ENCODE results near the gene CAPN7.
A peak's percentile ranks its signal among the peaks of the same experiment; 100 is the strongest.
"Not testable (repeated sequence)": the region's sequence is repeated elsewhere in the genome, so short reads cannot be mapped to it uniquely, and the experiment has no call there.

Gene CAPN7

GRCh38 chr3:15205934-15206661 lies at the start of gene CAPN7:
Gene CAPN7 (plus strand): TSS chr3:15206246. CDS start chr3:15206496, 250 bp downstream.
- peak; percentile 80 for DNase-seq (ENCODE audit: extremely low read depth, low read depth)
- peak; percentile 46 for TF ChIP-seq CTCF (IDR thresholded peaks at IDR 0.05; ENCODE audit: low read depth, low read length)

- no peak for TF ChIP-seq CTCF (IDR thresholded peaks at IDR 0.05; ENCODE audit: low read depth, low read length)
- no peak for DNase-seq (ENCODE audit: extremely low read depth, low read depth)
These were observed 48.6 kb upstream of the CAPN7 start for GRCh38 chr3:15157441-15157840.

GRCh38 chr3:15159501-15160136 lies 46.4 kb upstream of the CAPN7 start:
- no peak for DNase-seq (ENCODE audit: extremely low read depth, low read depth)

GRCh38 chr3:15160662-15161061 lies 45.4 kb upstream of the CAPN7 start:
- DNase-seq (ENCODE audit: extremely low read depth, low read depth): no peak
- TF ChIP-seq CTCF (IDR thresholded peaks at IDR 0.05; ENCODE audit: low read depth, low read length): no peak

More at GRCh38 chr3:15159501-15160136, 46.4 kb upstream of the CAPN7 start:
- no peak for TF ChIP-seq CTCF (IDR thresholded peaks at IDR 0.05; ENCODE audit: low read depth, low read length)

GRCh38 chr3:15161133-15161532 lies 44.9 kb upstream of the CAPN7 start:
- DNase-seq (ENCODE audit: extremely low read depth, low read depth): no peak
- TF ChIP-seq CTCF (IDR thresholded peaks at IDR 0.05; ENCODE audit: low read depth, low read length): no peak

- DNase-seq (ENCODE audit: extremely low read depth, low read depth): not testable (repeated sequence)
These were observed 42.4 kb upstream of the CAPN7 start for GRCh38 chr3:15163656-15164055.

DNA sequence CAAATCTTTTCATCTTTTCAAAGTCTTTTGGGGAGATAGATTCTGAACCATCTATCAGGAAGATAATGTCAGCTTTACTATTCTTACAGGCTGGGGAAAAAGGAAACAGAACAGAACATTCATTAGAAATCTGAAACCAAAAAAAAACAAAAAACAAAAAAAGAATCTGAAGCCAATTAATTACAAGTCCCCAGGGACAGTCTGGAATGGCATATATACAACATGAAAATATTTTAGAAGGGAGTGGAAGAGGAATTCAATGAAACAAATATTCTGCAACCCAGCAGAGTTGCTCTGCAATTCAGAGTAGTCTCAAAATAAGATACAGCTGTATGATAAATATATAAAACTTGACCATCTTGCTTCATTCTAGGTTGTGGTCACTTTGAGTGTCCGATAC lies 41.7 kb upstream of the CAPN7 start:
- peak; percentile 27 for DNase-seq (ENCODE audit: extremely low read depth, low read depth)
- no peak for TF ChIP-seq CTCF (IDR thresholded peaks at IDR 0.05; ENCODE audit: low read depth, low read length)
